ENCODE measurements around the gene PKP2.

The PKP2 gene

GRCh38 chr12:32896432-32897280 lies at the start of gene PKP2:
Gene PKP2 (minus strand): TSS chr12:32896777. CDS start chr12:32896731, 46 bp downstream.
- DNase-seq: peak; percentile 89

GRCh38 chr12:32944195-32944594 lies 47.6 kb upstream of the PKP2 start:
- in situ Hi-C loops (cut with HindIII; ENCODE audit: low pct_ligation_motif_present, low pct_unique_long_range_greater_than_20kb, low sequenced_read_pairs): loop anchor here (25.0 kb wide), 1 partner anchor 182 kb away; the partner anchor contains the start of gene YARS2
- DNase-seq: no peak

More at GRCh38 chr12:32896432-32897280, at the start of gene PKP2:
- in situ Hi-C loops (cut with HindIII; ENCODE audit: low pct_ligation_motif_present, low pct_unique_long_range_greater_than_20kb, low sequenced_read_pairs): no loop called here

- in situ Hi-C loops (cut with HindIII; ENCODE audit: low pct_ligation_motif_present, low pct_unique_long_range_greater_than_20kb, low sequenced_read_pairs): loop anchor here (25.0 kb wide), 1 partner anchor 178 kb away; the partner anchor contains the start of gene YARS2
- no peak for DNase-seq
Measured at GRCh38 chr12:32939801-32940200, 43.2 kb upstream of the PKP2 start.

GRCh38 chr12:32926963-32927362 lies 30.4 kb upstream of the PKP2 start:
- in situ Hi-C loops (cut with HindIII; ENCODE audit: low pct_ligation_motif_present, low pct_unique_long_range_greater_than_20kb, low sequenced_read_pairs): loop anchor here (25.0 kb wide), 1 partner anchor 165 kb away; the partner anchor contains the start of gene YARS2

GRCh38 chr12:32926356-32926755 lies 29.8 kb upstream of the PKP2 start:
- in situ Hi-C loops (cut with HindIII; ENCODE audit: low pct_ligation_motif_present, low pct_unique_long_range_greater_than_20kb, low sequenced_read_pairs): loop anchor here (25.0 kb wide), 1 partner anchor 164 kb away; the partner anchor contains the start of gene YARS2
- DNase-seq: no peak

More at GRCh38 chr12:32926963-32927362, 30.4 kb upstream of the PKP2 start:
- DNase-seq: no peak

GRCh38 chr12:32922546-32923297 lies 26.1 kb upstream of the PKP2 start:
- DNase-seq: no peak
- in situ Hi-C loops (cut with HindIII; ENCODE audit: low pct_ligation_motif_present, low pct_unique_long_range_greater_than_20kb, low sequenced_read_pairs): no loop called here

GRCh38 chr12:32921397-32921796 lies 24.8 kb upstream of the PKP2 start:
- in situ Hi-C loops (cut with HindIII; ENCODE audit: low pct_ligation_motif_present, low pct_unique_long_range_greater_than_20kb, low sequenced_read_pairs): no loop called here
- DNase-seq: no peak

- no peak for DNase-seq
- in situ Hi-C loops (cut with HindIII; ENCODE audit: low pct_ligation_motif_present, low pct_unique_long_range_greater_than_20kb, low sequenced_read_pairs): no loop called here
Measured at GRCh38 chr12:32920506-32921085, 24.0 kb upstream of the PKP2 start.

- in situ Hi-C loops (cut with HindIII; ENCODE audit: low pct_ligation_motif_present, low pct_unique_long_range_greater_than_20kb, low sequenced_read_pairs): no loop called here
- peak; percentile 69 for DNase-seq
Measured at GRCh38 chr12:32918890-32919801, 22.6 kb upstream of the PKP2 start.

- DNase-seq: no peak
- in situ Hi-C loops (cut with HindIII; ENCODE audit: low pct_ligation_motif_present, low pct_unique_long_range_greater_than_20kb, low sequenced_read_pairs): no loop called here
Measured at GRCh38 chr12:32917094-32917611, 20.6 kb upstream of the PKP2 start.

- DNase-seq: no peak
- in situ Hi-C loops (cut with HindIII; ENCODE audit: low pct_ligation_motif_present, low pct_unique_long_range_greater_than_20kb, low sequenced_read_pairs): no loop called here
Measured at GRCh38 chr12:32907898-32908476, 11.4 kb upstream of the PKP2 start.

GRCh38 chr12:32907166-32907565 lies 10.6 kb upstream of the PKP2 start:
- in situ Hi-C loops (cut with HindIII; ENCODE audit: low pct_ligation_motif_present, low pct_unique_long_range_greater_than_20kb, low sequenced_read_pairs): no loop called here
- no peak for DNase-seq

- in situ Hi-C loops (cut with HindIII; ENCODE audit: low pct_ligation_motif_present, low pct_unique_long_range_greater_than_20kb, low sequenced_read_pairs): no loop called here
- no peak for DNase-seq
Measured at GRCh38 chr12:32906399-32907165, 10.0 kb upstream of the PKP2 start.

GRCh38 chr12:32903763-32904162 lies 7.2 kb upstream of the PKP2 start:
- in situ Hi-C loops (cut with HindIII; ENCODE audit: low pct_ligation_motif_present, low pct_unique_long_range_greater_than_20kb, low sequenced_read_pairs): no loop called here
- DNase-seq: no peak

GRCh38 chr12:32903318-32903717 lies 6.7 kb upstream of the PKP2 start:
- in situ Hi-C loops (cut with HindIII; ENCODE audit: low pct_ligation_motif_present, low pct_unique_long_range_greater_than_20kb, low sequenced_read_pairs): no loop called here
- no peak for DNase-seq

GRCh38 chr12:32902287-32902997 lies 5.9 kb upstream of the PKP2 start:
- in situ Hi-C loops (cut with HindIII; ENCODE audit: low pct_ligation_motif_present, low pct_unique_long_range_greater_than_20kb, low sequenced_read_pairs): no loop called here
- peak; percentile 26 for DNase-seq

Measured in ACHN (cell line).